ENCODE data around the gene FOXD1.

GRCh38 chr5:73495772-73496335 is 47.3 kb upstream of the FOXD1 start:
- TF ChIP-seq EZH2 (IDR thresholded peaks at IDR 0.05; ENCODE audit: borderline replicate concordance, insufficient read depth, low read length, poor library complexity, severe bottlenecking) (no peak), TAF1 (IDR thresholded peaks at IDR 0.05; ENCODE audit: low read depth) (no peak), POLR2AphosphoS5 (IDR thresholded peaks at IDR 0.05) (no peak)

Measured in neural cell (in vitro differentiated cells).